HG02759 (cell line): ENCODE measurements around the gene BASP1.
"Not testable (repeated sequence)": the region's sequence is repeated elsewhere in the genome, so short reads cannot be mapped to it uniquely, and the experiment has no call there.

Experiments
- ATAC-seq: cut with Tn5 transposase; IDR thresholded peaks from one replicate; pipeline ENCODE4 v1.9.1; 2021; ENCODE audit warnings: mild to moderate bottlenecking, moderate library complexity; ENCODE audit not compliant: unreplicated experiment

The BASP1 gene

GRCh38 chr5:17249029-17249634, 31.7 kb downstream of the BASP1 start:
- ATAC-seq = no peak

DNA sequence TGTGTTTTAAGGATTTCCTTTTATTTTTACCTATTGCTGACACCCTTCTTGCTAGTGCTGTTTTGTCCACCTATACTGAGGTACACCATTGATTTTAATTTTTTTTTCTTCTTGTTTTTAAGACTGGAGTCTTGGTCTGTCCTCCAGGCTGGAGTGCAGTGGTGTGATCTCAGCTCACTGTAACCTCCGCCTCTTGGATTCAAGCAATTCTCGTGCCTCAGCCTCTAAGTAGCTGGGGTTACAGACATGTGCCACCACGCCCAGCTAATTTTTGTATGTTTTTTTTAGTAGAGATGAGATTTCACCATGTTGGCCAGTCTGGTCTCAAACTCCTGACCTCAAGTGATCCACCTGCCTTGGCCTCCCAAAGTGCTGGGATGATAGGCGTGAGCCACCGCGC, 32.4 kb downstream of the BASP1 start:
- not testable (repeated sequence) for ATAC-seq

GRCh38 chr5:17252543-17252942, 35.1 kb downstream of the BASP1 start:
- ATAC-seq = no peak

- ATAC-seq = peak; percentile 57
Measured at GRCh38 chr5:17255471-17256021, 38.1 kb downstream of the BASP1 start.

DNA sequence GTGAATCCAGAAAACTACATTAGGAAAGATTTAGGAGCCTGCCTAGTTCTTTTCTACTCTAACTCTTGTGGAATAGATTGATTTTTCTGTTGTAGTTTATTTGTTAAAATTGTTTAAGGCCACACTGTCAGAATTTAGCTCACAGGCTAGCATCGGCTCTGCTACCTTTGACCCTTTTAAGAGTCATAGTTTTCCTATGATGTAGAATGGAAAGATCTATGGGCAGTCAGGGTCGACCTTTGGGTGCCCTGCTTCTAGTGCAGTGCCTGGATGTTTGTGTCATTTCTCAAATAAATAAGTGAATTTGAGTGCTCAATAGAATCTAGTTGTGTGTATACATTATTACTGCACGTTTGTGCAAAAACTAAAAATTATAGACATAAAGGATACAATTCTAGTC, 38.7 kb downstream of the BASP1 start:
- no peak for ATAC-seq

DNA sequence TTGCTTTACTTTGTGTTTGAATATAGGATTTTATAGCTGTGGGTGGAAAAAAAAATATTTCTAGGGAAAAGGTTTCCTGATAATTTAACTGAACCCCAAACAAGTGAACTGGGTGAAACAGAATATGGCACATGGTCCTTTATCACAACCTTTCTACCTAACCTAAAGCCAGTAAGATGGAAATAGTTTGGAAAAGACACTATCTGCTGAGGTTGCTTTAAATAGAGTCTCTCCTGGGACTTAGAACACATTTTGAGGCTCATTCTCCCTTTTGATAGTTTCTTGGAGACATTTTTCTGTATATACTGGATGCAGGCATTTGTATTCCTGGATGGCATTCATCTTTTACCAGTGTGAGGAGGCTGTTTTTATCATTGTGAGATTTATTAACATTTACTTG, 39.4 kb downstream of the BASP1 start:
- ATAC-seq = no peak

GRCh38 chr5:17257705-17258273, 40.4 kb downstream of the BASP1 start:
- peak; percentile 81 for ATAC-seq

DNA sequence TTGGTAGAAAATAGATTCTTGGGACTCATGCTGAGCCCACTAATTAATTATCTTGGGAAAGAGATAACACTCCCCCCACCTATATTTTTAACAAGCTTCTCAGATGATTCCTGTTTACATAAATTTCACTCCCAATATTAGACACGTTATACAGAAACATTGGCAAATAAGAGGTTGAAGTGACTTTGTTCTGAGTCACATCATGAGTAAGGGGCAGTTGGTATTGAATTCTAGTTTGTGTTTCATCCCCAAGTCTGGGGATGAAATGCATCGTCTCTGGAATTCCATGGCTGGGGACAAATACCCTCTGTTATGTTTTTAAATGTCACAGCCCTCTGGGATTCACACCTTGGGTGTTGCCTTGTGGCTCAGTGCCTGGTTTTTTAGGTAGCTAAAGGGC, 41.0 kb downstream of the BASP1 start:
- ATAC-seq = no peak

- ATAC-seq = not testable (repeated sequence)
Measured at GRCh38 chr5:17259012-17259411, 41.6 kb downstream of the BASP1 start.

GRCh38 chr5:17259630-17260257, 42.3 kb downstream of the BASP1 start:
- ATAC-seq = no peak

- ATAC-seq = no peak
Measured at GRCh38 chr5:17260549-17260948, 43.1 kb downstream of the BASP1 start.

DNA sequence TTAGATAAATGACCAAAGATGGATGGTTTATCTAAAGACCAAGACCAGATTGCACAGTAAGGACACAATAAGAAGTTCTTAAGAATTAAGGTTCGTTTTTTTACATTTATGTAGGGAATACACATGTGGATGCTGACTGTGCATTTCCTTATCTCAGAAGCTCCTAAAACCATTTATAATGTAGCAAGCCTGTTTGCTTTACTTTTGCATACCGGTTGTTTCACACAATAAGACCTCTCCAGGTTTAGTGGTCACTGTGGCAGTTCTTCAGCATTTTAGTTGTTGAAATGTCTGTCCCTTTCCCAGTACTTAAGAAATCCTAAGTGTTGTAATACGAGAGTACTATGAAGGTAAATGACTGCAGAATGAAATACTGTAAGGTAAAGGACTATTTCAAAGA, 43.6 kb downstream of the BASP1 start:
- no peak for ATAC-seq

DNA sequence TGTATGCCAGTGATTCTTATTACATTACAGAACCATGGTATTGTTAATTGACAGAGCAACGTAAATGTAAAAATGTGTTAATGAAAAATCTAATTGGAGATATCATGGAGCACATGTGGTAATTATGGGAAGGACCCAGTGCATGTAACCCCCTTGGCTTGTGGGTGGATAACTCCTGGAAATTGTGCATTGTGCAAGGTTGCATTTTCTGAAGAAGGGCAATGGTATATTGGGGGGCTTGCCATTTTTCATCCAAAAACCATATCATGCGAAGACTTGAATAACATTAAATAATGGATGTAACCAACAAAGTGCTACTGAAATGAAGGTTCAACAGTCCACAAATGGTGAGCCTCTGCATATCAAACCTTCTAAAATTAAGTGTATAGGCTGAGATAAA, 47.6 kb downstream of the BASP1 start:
- ATAC-seq = no peak

- ATAC-seq = peak; percentile 80
Measured at GRCh38 chr5:17267106-17267505, 49.7 kb downstream of the BASP1 start.

DNA sequence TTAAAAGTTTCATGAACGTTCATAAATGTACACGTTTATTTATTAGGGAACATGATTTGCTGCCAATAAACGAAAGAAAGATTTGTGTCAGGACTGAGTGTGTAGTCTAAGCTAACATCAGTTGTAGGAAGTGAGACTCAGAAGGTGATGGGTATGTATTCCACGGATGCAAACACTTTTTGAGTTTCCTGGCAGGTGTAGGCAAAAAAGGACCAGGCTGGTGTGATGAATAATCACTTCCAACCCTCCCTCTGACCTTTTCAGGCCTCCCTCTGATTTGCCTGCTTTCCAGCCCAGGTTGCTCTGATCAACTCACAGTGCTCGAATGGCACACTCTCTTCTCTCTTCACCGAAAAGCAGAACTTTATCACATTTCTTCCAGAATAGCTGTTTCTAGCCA, 51.8 kb downstream of the BASP1 start:
- peak; percentile 63 for ATAC-seq

- no peak for ATAC-seq
Measured at GRCh38 chr5:17272111-17272510, 54.7 kb downstream of the BASP1 start.

DNA sequence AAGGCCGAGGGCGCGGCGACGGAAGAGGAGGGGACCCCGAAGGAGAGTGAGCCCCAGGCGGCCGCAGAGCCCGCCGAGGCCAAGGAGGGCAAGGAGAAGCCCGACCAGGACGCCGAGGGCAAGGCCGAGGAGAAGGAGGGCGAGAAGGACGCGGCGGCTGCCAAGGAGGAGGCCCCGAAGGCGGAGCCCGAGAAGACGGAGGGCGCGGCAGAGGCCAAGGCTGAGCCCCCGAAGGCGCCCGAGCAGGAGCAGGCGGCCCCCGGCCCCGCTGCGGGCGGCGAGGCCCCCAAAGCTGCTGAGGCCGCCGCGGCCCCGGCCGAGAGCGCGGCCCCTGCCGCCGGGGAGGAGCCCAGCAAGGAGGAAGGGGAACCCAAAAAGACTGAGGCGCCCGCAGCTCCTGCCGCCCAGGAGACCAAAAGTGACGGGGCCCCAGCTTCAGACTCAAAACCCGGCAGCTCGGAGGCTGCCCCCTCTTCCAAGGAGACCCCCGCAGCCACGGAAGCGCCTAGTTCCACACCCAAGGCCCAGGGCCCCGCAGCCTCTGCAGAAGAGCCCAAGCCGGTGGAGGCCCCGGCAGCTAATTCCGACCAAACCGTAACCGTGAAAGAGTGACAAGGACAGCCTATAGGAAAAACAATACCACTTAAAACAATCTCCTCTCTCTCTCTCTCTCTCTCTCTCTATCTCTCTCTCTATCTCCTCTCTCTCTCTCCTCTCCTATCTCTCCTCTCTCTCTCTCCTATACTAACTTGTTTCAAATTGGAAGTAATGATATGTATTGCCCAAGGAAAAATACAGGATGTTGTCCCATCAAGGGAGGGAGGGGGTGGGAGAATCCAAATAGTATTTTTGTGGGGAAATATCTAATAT, 58.1 kb downstream of the BASP1 start:
- no peak for ATAC-seq

DNA sequence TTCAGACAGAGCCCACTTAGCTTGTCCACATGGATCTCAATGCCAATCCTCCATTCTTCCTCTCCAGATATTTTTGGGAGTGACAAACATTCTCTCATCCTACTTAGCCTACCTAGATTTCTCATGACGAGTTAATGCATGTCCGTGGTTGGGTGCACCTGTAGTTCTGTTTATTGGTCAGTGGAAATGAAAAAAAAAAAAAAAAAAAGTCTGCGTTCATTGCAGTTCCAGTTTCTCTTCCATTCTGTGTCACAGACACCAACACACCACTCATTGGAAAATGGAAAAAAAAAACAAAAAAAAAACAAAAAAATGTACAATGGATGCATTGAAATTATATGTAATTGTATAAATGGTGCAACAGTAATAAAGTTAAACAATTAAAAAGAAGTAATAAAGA, 59.0 kb downstream of the BASP1 start:
- peak; percentile 50 for ATAC-seq

DNA sequence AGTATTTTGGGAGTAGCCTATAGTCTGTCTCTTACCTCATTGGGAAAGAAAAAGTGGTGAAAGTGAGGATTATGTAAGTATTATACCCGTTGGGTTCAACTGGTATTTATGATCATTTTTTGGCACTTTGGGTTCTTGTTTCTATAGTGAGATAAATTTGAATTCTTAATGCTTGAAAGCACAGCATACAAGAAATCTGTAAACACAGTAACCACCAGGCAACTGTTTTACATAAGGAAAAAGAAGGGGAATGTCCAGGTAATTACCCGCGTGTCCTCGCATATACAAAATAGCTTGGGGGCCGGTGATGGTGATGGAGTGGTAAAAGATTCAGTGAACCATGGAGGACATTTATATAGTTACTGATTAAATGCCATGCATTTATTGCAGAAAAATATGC, 60.5 kb downstream of the BASP1 start:
- peak; percentile 34 for ATAC-seq

DNA sequence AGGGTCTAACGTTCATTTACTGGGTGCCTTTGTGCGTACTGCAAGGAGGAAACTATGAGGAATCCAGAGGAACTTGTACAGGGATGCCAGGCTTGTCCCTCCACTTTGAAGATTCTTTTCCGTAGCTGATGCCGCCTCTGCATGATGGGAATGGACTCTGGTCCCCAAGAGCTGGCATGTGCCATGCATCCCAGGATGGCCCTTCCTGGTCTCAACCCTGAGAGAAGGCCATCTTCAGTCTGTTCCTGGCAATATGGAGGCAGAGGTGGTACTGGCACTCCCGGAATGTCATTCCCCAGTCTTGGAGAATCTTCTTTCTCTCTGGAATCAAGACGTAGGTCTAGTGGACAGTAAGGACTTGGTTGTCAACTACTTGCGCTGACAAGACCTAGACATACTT, 61.5 kb downstream of the BASP1 start:
- no peak for ATAC-seq

GRCh38 chr5:17279487-17279886, 62.1 kb downstream of the BASP1 start:
- no peak for ATAC-seq
